Stimulated activated CD8-positive, alpha-beta memory T cell treated with anti-CD3 and anti-CD28 coated beads, Interleukin-12 subunit alpha, Interleukin-12 subunit beta, amount 100 ng/mL, for 1 hour (primary cell): ENCODE measurements around the gene RBM10.
"Not testable (repeated sequence)": the region's sequence is repeated elsewhere in the genome, so short reads cannot be mapped to it uniquely, and the experiment has no call there.

Source experiments
- DNase-seq: peaks from one replicate; pipeline ENCODE4 v3.0.0-alpha.2; 2020; ENCODE audit warnings: low read depth

Gene RBM10, protein sequence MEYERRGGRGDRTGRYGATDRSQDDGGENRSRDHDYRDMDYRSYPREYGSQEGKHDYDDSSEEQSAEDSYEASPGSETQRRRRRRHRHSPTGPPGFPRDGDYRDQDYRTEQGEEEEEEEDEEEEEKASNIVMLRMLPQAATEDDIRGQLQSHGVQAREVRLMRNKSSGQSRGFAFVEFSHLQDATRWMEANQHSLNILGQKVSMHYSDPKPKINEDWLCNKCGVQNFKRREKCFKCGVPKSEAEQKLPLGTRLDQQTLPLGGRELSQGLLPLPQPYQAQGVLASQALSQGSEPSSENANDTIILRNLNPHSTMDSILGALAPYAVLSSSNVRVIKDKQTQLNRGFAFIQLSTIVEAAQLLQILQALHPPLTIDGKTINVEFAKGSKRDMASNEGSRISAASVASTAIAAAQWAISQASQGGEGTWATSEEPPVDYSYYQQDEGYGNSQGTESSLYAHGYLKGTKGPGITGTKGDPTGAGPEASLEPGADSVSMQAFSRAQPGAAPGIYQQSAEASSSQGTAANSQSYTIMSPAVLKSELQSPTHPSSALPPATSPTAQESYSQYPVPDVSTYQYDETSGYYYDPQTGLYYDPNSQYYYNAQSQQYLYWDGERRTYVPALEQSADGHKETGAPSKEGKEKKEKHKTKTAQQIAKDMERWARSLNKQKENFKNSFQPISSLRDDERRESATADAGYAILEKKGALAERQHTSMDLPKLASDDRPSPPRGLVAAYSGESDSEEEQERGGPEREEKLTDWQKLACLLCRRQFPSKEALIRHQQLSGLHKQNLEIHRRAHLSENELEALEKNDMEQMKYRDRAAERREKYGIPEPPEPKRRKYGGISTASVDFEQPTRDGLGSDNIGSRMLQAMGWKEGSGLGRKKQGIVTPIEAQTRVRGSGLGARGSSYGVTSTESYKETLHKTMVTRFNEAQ

DNA sequence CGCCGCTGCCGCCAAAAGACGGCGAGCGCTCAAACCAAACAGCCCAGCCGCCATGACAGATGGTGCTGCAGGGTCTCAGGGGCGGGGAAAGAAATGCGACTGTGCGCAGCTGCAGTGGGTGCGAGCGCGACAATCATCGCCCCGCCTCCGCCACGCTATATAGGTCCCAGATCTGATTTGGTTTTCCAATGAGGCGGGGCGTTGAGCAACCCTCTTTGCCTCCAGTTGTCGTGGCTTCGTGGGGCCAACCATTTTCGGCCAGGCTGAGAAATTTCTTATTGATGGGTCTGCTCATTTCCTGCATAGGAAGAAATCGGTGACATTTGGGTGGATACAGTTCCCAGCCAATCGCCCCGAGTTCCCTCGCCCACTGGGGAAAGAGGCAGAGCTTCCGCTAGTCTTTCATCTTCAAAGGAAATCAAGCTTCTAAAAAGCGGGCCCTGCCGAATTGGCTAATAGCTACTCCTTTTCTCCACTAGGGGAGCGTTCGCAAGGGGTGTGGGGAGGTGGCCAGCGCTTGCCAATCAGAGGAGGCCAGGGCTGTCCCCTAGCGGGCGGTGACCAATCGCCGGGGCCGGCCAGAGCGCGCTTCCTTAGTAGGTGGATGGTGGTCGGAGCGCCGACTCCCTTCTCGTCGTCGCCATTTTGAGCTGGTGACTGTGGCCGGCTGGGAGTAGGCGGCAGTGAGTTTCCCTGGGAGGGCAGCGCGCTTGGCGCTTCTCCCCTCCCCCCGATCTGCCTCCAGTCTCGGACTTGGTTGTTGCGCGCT lies at the start of gene RBM10, which contains the start of gene NDUFB11:
Gene RBM10, plus strand, starts transcription at position 596 of the 769 bp plus-strand sequence. CDS start 2,261 bp downstream, outside the sequence.
Gene NDUFB11, minus strand, starts transcription at position 77 of the 769 bp plus-strand sequence. Its CDS starts 23 bp downstream, at position 54.
- peak; percentile 76 for DNase-seq

DNA sequence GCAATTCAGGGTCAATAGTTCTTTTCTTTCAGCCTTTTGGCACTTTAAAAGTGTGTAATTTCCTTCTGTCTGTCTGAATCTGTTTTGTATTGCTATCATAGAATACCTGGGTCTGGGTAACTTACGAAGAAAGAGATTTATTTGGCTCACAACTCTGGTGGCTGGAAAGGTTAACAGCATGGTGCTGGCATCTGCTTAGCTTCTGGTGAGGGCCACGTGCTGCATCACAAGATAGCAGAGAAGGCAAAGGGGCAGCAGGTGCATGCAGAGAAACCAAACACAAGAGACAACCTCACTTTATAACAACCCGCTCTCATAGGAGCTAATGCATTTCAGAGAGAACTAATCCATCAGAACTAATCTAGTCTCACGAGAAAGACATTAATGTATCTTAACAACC lies 48.0 kb upstream of the RBM10 start:
- no peak for DNase-seq

DNA sequence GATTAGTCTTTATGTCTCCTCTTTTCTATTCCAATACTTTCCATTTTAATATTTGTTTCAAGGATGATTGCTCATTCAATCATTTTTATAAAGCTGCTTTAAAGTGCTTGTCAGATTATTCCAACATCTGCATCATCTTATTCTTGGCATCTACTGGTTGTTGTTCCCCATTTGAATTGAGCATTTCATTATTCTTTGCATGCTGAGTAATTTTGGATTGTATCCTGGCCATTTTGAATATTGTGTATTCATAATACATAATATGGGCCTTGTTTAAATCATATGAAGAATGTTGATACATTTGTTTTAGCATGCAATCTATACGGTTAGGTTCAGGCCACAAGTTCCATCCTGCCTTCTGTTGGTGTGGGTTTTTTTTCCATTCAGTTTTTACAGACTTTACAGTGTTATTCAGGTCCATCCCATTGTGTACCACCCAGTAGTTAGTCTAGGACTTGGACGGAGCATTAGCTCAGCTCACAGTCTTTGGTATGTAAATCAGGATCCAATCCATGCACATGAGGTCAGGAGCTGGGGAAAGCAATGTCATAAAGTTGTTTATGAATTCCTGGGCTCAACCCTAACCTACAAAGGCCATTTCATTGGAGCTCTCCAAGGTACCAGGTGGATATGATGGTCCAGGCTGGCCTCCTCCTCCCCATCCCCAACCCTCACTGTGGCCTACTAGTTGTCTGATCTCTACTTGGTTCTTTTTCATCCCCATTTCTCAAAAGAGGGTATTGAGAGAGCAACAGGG lies 46.5 kb upstream of the RBM10 start:
- DNase-seq = no peak

DNA sequence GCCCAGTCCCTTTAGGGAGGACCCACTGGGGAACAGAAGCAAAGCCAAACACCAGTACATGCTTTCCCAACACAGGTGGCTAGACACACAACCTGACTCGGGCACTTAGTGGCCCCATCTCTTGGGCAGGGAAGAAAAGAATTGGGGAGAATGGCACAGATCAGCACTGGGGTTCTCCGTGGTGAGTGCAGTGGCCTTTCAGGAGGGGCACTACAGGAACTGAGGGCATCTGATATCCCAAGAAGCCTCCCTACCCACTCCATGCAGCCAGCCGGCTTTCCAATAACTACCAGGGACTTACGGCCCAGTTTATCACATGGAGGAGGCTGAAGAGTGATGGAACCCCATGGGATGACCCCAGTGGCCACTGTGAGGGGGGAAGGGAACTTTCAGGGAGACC lies 43.8 kb upstream of the RBM10 start:
- no peak for DNase-seq

DNA sequence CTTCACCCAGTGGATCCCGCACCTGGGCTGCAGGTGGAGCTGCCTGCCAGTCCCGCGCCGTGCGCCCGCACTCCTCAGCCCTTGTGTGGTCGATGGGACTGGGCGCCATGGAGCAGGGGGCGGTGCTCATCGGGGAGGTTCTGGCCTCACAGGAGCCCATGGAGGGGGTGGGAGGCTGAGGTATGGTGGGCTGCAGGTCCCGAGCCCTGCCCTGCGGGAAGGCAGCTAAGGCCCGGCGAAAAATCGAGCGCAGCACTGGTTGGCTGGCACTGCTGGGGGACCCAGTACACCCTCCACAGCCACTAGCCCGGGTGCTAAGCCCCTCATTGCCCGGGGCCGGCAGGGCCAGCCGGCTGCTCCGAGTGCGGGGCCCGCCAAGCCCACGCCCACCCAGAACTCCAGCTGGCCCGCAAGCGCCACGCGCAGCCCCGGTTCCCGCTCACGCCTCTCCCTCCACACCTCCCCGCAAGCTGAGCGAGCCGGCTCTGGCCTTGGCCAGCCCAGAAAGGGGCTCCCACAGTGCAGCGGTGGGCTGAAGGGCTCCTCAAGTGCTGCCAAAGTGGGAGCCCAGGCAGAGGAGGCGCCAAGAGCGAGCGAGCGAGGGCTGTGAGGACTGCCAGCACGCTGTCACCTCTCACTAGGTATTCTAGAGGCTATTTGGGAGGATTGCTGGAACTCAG lies 33.9 kb upstream of the RBM10 start:
- not testable (repeated sequence) for DNase-seq

DNA sequence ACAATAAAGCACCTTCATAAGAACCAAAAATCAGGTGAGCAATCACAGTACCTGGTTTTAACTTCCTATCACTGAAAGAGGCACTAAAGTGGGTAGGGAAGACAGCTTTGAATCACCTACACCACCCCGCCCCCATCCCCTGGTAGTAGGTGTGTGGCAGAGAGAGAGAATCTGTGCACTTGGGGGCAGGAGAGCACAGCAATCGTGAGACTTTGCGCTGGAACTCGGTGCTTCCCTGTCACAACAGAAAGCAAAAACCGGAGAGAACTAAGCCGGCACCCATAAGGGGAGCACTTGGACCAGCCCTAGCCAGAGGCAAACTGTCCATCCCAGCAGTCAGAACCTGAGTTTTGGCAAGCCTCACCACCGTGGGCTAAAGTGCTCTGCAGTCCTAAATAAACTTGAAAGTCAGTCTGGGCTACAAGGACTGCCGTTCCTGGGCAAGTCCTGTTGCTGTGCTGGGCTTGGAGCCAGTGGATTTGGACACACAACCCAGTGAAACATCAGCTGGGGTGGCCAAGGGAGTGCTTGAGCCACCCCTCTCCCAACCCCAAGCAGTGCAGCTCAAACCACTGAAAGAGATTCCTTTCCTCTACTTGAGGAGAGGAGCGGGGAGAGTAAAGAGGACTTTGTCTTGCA lies 32.6 kb upstream of the RBM10 start:
- DNase-seq = no peak

DNA sequence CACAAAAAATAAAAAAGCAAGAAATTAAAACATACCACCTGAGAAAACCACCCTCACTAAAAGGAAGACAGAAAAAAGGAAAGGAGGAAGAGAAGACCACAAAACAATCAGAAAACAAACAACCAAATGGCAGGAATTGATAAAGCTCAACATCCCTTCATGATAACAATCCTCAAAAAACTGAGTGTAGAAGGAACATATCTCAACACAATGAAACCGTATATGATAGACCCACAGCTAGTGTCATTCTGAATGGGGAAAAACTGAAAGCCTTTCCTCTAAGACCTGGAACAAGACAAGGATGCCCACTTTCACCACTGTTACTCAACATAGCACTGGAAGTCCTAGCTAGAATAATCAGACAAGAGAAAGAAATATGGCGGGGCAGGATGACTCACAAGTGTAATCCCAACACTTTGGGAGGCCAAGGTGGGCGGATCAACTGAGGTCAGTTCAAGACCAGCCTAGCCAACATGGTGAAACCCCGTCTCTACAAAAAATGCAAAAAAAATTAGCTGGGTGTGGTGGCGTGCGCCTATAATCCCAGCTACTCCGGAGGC lies 28.4 kb upstream of the RBM10 start:
- not testable (repeated sequence) for DNase-seq

DNA sequence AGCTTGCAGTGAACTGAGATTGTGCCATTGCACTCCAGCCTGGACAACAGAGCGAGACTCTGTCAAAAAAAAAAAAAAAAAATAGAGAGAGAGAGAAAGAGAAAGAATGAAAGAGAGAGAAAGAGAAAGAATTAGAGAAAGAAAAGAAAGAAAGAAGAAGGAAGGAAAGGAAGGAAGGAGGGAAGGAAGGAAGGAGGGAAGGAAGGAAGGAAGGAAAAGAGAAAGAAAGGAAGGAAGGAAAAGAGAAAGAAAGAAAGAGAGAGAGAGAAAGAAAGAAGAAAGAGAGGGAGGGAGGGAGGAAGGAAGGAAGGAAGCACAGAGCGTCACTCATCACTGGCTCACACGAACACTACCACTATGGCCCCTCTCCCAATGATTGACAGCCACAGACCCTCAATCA lies 20.6 kb upstream of the RBM10 start:
- DNase-seq = not testable (repeated sequence)

DNA sequence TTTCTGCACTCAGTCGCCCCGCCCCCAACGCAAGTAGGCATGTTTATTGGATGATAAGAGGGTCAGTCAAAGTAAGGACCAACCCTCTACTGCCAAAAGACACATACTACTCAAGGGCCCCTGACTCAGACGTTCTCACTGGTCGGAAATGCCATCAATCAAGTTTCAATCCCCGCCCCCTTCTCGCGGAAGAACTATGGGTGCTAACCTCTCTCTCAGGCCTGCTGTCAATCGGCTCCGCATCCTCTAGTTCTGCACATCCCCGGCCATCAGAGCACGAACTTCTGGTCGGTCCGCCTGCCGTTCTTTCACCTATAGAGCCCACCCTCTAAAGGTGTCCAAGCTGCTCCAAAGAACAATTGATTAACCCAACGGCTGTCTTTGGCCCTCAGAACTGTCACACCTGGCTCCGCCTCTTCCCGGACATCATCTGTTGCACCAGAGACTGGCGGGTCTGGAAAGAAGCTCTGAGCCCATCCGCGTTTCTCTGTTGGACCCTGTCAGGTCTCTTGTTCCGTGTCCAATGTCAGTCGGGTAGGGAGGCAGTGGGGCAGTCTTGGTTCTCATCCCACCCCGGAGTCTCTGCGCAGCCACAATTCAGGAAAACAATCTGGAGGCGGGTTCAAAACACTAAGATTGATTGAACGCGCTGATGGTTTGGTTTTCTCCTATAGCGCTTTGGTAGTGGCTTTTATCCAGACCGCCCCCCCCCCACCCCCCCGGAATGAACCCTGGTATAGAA lies 15.7 kb upstream of the RBM10 start:
- peak; percentile 70 for DNase-seq

DNA sequence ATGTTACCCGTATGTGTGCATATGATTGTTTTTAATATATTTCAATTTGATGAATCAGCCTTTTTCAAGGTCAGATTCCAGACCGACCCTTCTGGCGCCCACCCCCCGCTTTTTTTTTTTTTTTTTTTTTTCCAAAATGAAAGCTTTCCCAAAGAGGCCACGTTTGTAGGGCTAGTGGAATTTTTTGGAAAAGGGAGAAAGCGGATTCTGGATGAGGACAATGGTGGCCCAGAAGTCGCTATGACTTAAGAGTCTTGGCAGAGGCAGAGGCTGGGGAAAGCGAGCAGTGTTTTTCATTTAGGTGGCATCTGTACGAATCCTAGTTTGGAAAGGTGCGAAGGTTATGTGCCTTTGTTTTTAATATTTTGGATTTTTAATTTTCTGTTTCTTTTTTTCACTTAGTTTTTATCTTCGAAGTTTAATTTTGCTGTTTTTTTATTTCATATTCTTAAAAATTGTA lies 15.1 kb upstream of the RBM10 start:
- no peak for DNase-seq

DNA sequence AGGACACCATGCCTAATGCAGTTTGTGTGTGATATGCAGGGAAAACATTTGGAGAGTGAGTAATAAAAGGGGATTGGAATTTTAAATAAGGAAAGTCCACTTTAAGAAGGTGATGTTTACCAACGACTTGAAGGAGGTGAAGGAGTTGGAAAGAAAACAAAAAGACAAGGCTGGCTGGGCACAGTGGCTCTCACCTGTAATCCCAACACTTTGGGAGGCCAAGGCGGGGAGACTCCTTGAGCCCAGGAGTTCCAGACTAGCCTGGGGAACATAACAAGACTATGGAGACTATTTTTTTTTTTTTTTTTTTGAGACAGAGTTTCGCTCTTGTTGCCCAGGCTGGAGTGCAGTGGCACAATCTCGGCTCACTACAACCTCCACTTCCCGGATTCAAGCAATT lies 11.5 kb upstream of the RBM10 start:
- no peak for DNase-seq

DNA sequence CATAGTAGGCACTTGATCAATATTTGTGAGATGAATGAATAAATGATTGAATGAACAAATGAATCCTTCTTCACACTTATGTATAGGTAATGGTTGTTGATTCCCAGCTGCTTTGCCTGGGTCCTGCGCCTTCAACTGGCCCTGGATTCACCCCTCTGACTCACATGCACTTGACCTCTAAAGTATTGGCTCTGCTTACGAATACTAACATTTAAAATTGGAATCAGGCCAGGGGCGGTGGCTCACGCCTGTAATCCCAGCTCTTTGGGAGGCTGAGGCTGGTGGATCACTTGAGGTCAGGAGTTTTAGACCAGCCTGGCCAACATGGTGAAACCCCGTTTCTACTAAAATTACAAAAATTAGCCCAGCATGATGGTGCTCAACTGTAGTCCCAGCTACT lies 9.4 kb upstream of the RBM10 start:
- not testable (repeated sequence) for DNase-seq

DNA sequence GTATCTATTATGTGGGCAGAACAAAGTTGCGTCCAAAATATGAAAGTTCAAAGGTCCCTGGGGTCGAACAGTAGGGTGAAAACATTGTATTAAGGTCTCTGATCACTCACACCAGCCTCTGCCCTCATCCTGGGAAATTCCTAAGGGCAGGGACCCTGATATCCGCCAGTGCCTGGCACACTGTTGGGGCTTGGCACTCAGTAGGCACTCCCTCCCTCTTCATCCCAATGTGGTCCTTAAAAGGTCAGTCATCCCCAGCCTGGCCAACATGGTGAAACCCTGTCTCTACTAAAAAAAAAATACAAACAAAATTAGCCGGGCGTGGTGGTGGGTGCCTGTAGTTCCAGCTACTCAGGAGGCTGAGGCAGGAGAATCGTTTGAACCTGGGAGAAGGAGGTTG lies 6.8 kb upstream of the RBM10 start:
- DNase-seq = no peak

DNA sequence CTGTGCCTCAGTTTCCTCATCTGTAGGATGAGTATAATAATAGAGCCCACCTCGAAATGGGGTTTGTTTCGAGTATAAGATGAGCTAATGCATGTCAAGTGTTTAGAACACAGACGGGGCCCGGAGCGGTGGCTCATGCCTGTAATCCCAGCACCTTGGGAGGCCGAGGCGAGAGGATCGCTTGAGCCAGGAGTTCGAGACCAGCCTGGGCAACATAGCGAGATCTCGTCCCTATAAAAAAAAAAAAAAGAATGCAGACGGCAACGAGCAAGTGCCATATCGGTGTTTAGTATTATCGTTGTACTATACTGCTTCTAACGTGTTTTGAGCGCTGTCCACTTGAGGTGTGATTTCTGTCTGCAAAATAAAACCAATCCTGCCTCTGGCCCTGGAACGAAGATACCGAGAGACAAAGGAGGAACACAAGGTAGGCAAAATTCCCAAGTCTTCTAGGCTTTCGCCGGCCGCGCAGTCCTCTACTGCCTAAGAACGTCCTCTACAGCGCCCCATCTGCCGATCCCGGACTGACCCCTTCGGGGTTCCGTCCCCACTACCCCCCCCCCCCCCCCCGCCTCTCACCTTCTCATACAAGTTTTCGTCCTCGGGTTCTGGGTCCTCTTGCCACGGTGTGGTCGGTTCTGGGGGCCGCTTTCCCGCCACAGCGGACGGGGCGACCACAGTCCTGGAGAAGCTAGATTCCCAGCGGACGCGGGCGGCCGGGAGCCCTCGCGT lies 961 bp upstream of the RBM10 start:
- no peak for DNase-seq

DNA sequence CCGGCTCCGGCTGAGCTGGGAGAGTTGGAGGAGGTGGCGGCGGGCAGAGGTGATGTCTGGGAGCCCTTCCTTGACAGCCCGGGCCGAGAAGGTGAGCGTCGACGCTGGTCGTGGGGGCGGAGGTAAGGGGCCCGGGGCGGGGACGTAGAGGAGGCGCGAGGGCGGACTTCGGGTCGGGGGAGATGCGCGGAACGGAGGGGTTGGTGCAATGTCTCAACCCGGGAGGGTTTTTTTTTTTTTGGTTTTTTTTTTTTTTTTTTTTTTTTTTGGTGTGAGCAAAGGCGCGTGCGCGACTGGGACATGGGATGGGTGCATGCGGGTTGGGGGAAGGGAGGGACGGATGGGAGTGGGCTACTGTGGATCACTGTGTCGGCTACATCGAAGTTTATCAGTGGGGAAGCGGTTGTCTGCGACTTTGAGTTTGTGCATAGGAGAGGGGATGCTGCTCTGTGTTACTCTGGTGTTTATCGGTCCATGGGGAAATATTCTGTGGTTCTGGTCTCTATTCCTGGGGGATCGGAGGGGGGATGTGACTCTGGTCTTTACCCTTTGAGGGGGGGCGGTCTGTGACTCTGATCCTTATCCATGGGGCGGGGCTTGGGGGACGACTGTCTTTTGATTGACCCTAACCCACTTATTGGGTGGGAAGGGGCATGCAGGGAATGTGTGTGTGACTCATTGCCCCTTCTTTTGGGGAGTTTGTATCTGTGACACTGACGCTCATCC lies 537 bp downstream of the RBM10 start:
- no peak for DNase-seq

DNA sequence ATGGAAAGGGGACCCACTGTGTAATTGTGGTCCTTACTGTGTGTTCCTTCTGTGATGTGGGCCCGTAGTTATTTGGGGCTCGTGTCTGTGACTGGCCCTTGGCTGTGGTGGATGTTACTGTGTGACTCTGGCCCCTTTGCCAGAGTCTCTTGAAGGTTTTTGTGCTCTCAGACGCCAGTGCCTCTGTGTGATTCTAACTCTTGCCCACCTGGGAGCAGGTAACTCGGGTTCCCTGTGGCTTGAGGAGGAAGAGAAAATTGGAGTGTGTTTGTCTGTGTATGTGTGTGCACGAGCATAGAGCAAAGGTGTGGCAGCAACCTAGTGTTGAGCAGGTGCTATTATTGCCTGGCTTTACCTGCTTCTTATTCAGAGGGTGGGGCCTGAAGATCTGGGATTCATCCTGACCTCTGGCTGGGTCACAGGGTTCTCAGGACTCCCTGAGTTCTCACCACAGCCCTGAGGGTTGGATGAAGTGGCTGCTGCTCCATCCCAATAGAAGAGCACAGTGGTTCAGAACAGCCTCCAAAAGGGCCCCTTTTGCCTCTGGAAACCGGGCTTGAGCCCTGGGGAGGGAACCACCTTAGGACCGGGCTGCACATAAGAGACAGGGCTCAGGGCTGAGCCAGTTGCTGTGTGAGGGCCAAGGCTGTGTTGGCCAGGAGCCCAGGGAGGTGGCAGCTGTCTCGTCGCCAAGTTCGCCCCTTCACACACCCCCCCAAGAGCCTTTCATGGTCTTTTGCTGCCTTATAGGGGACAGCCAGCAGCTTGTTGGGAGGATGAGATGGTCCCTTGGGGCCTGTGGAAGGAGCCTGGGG lies 1.3 kb downstream of the RBM10 start:
- DNase-seq = no peak
